Keratinocyte (primary cell): ENCODE data around the gene TENM3. TPM values are rescaled to one million over a fixed set of nuclear protein-coding genes. Genes with fewer than 3 reads are reported as not detected.
A peak's percentile ranks its signal among the peaks of the same experiment; 100 is the strongest.

Experiments used
- DNase-seq: peaks from one replicate; pipeline ENCODE4 v3.0.0-alpha.2; 2011; ENCODE audit warnings: low read depth, missing footprints, low spot score
- FAIRE-seq: peaks from 2 replicates; lab custom pipeline; 2011; peaks lifted over from hg19 to GRCh38; lab: Jason Lieb, UNC
- H2AFZ ChIP-seq: 2 replicates; pipeline ENCODE4 v1.6.0; 2012; ENCODE audit warnings: low read length, control low read depth, inconsistent platforms; ENCODE audit not compliant: control insufficient read depth
- H3K27ac ChIP-seq: 2 replicates; pipeline ENCODE4 v1.5.1; 2011; ENCODE audit warnings: low read length; ENCODE audit not compliant: control insufficient read depth, insufficient read depth
- H3K27me3 ChIP-seq: 3 replicates; pipeline ENCODE4 v1.6.0; 2011; ENCODE audit warnings: low read length; ENCODE audit not compliant: control insufficient read depth, insufficient read depth; ENCODE audit errors: extremely low read depth
- H3K36me3 ChIP-seq, 2 experiments: 2 replicates in 1 of 2; 3 replicates in 1 of 2; pipeline ENCODE4 v1.5.1; 2011; ENCODE audit warnings: low read length in 2 of 2, mild to moderate bottlenecking in 1 of 2; ENCODE audit not compliant: control insufficient read depth in 2 of 2, insufficient read depth in 2 of 2; ENCODE audit errors: extremely low read depth in 1 of 2
- H3K4me1 ChIP-seq: 3 replicates; pipeline ENCODE4 v1.5.1; 2011; ENCODE audit warnings: low read length; ENCODE audit not compliant: control insufficient read depth, insufficient read depth; ENCODE audit errors: extremely low read depth
- H3K4me2 ChIP-seq: 3 replicates; pipeline ENCODE4 v1.6.0; 2011; ENCODE audit warnings: low read depth, low read length; ENCODE audit not compliant: control insufficient read depth, insufficient read depth; ENCODE audit errors: extremely low read depth
- H3K4me3 ChIP-seq, 3 experiments: fragments of 200-600 bp in 1 of 3; sonication (generic) in 1 of 3; 2 replicates in 2 of 3; 3 replicates in 1 of 3; pipeline ENCODE4 v1.5.1; 2011 to 2016; ENCODE audit warnings: low read length in 3 of 3, mild to moderate bottlenecking in 3 of 3, control low read depth in 2 of 3, inconsistent platforms in 1 of 3, low read depth in 1 of 3, mixed read lengths in 1 of 3, mixed run types in 1 of 3, moderate library complexity in 1 of 3; ENCODE audit not compliant: control insufficient read depth in 2 of 3, insufficient read depth in 2 of 3; ENCODE audit errors: extremely low read depth in 1 of 3
- H3K79me2 ChIP-seq: 2 replicates; pipeline ENCODE4 v1.6.0; 2012; ENCODE audit warnings: low read length; ENCODE audit not compliant: control insufficient read depth, insufficient read depth
- H3K9ac ChIP-seq: 3 replicates; pipeline ENCODE4 v1.6.0; 2011; ENCODE audit warnings: low read length; ENCODE audit not compliant: control insufficient read depth, insufficient read depth; ENCODE audit errors: extremely low read depth
- H3K9me1 ChIP-seq: 3 replicates; pipeline ENCODE4 v1.6.0; 2011; ENCODE audit warnings: low read length; ENCODE audit not compliant: control insufficient read depth, insufficient read depth; ENCODE audit errors: extremely low read depth
- H3K9me3 ChIP-seq: 2 replicates; pipeline ENCODE4 v1.5.1; 2012; ENCODE audit warnings: low read depth, low read length; ENCODE audit not compliant: control insufficient read depth
- H4K20me1 ChIP-seq: 3 replicates; pipeline ENCODE4 v1.6.0; 2011; ENCODE audit warnings: low read length; ENCODE audit not compliant: control insufficient read depth, insufficient read depth; ENCODE audit errors: extremely low read depth
- CTCF ChIP-seq, 3 experiments: IDR thresholded peaks in 1 of 3; conservative IDR thresholded peaks in 1 of 3; optimal IDR thresholded peaks in 1 of 3; 2 replicates in 2 of 3; 3 replicates in 1 of 3; pipeline versions ENCODE3 to v1.5.1; 2011; ENCODE audit warnings: low read length in 3 of 3, mild to moderate bottlenecking in 3 of 3, moderate library complexity in 2 of 3, control low read depth in 1 of 3, inconsistent platforms in 1 of 3; ENCODE audit not compliant: insufficient read depth in 2 of 3; ENCODE audit errors: extremely low read depth in 1 of 3
- EZH2 ChIP-seq: IDR thresholded peaks from one replicate; pipeline ENCODE4 v1.6.1; 2012; ENCODE audit warnings: inconsistent platforms, mild to moderate bottlenecking, low read length, moderate library complexity
- dilution Hi-C: fragments of 300-500 bp; cut with MboI; formaldehyde crosslinking; loops from one replicate; pipeline ENCODE4 v1.7.0; 2020; ENCODE audit warnings: low sequenced_read_pairs; ENCODE audit not compliant: extremely low pct_ligation_motif_present
- polyA plus RNA-seq, 5 experiments: library from polyadenylated mRNA; depleted of rRNA in 3 of 5; stranded (reverse) in 3 of 5; stranded (forward) in 1 of 5; unstranded in 1 of 5; fragments of >200 nt; gene quantifications; 1 replicate in 1 of 5; 2 replicates in 3 of 5; 3 replicates in 1 of 5; pipeline versions ENCODE4 v1.2.1 to v1.2.3, GENCODE V29; 2011 to 2012; ENCODE audit warnings: missing spikeins in 2 of 5, low read depth in 1 of 5, low replicate concordance in 1 of 5

The TENM3 gene
- polyA plus RNA-seq, 1 donor (not counting 4 experiments of a cell fraction or from before 2014, with no cell fraction given): 17.0 TPM

GRCh38 chr4:182265881-182266280, 22.7 kb downstream of the TENM3 start:
- FAIRE-seq: peak; percentile 13
- dilution Hi-C loops: no loop called here

GRCh38 chr4:182267048-182267447, 23.8 kb downstream of the TENM3 start:
- no peaks in the 10 kb centered on the region for H3K9me3 ChIP-seq
- no peak for TF ChIP-seq CTCF (optimal IDR thresholded peaks at IDR 0.05 in 1 of 3, IDR thresholded peaks at IDR 0.05 in 1 of 3, conservative IDR thresholded peaks at IDR 0.05 in 1 of 3; ENCODE audit: extremely low read depth in 1 of 3, insufficient read depth in 2 of 3, low read length in 3 of 3)
- no peak for TF ChIP-seq EZH2
- peaks cover 0 to 2% of the 10 kb centered on the region in 2 experiments for H3K36me3 ChIP-seq
- no peak overlapping the region for H3K27ac ChIP-seq
- no peak overlapping the region for H3K4me3 ChIP-seq
- H3K79me2 ChIP-seq: no peaks in the 10 kb centered on the region
- no peak for FAIRE-seq
- no peaks in the 10 kb centered on the region for H4K20me1 ChIP-seq
- dilution Hi-C loops: no loop called here
- H3K9ac ChIP-seq: no peak overlapping the region
- no peak overlapping the region for H2AFZ ChIP-seq
- H3K4me2 ChIP-seq: no peak overlapping the region
- no peaks in the 10 kb centered on the region for H3K27me3 ChIP-seq
- H3K9me1 ChIP-seq: no peaks in the 10 kb centered on the region
- no peaks in the 10 kb centered on the region for H3K4me1 ChIP-seq
- DNase-seq: no peak

More at GRCh38 chr4:182265881-182266280, 22.7 kb downstream of the TENM3 start:
- Histone ChIP-seq H4K20me1 (no peaks in the 10 kb centered on the region), H2AFZ (no peak overlapping the region), H3K4me1 (peaks cover 3% of the 10 kb centered on the region), H3K4me2 (no peak overlapping the region), H3K36me3 (peaks cover 2 to 3% of the 10 kb centered on the region in 2 experiments), H3K9ac (no peak overlapping the region), H3K27ac (no peak overlapping the region), H3K4me3 (no peak overlapping the region), H3K9me3 (no peaks in the 10 kb centered on the region), H3K9me1 (no peaks in the 10 kb centered on the region), H3K79me2 (no peaks in the 10 kb centered on the region), H3K27me3 (no peaks in the 10 kb centered on the region)
- DNase-seq: no peak
- peak in 2 of 3 experiments; percentile 17 to 47 for TF ChIP-seq CTCF (optimal IDR thresholded peaks at IDR 0.05 in 1 of 3, IDR thresholded peaks at IDR 0.05 in 1 of 3, conservative IDR thresholded peaks at IDR 0.05 in 1 of 3; ENCODE audit: extremely low read depth in 1 of 3, insufficient read depth in 2 of 3, low read length in 3 of 3)
- TF ChIP-seq EZH2: no peak
